Osteoblast (primary cell): Measurements from ENCODE around the gene RIPK4. TPM values are rescaled to one million over a fixed set of nuclear protein-coding genes. Genes with fewer than 3 reads are reported as not detected.

ENCODE experiments used
- DNase-seq: peaks from one replicate; pipeline ENCODE4 v3.0.0; 2011; ENCODE audit warnings: low spot score, mixed read lengths; ENCODE audit not compliant: insufficient read length; ENCODE audit errors: missing footprints
- H2AFZ ChIP-seq: 2 replicates; pipeline ENCODE4 v1.6.0; 2011; ENCODE audit warnings: mild to moderate bottlenecking, low read length
- H3K27ac ChIP-seq: 2 replicates; pipeline ENCODE4 v1.5.1; 2011; ENCODE audit warnings: mild to moderate bottlenecking, low read depth, low read length, moderate library complexity
- H3K27me3 ChIP-seq: 2 replicates; pipeline ENCODE4 v1.6.0; 2012; ENCODE audit warnings: mild to moderate bottlenecking, control low read depth, inconsistent platforms, low read length, moderate library complexity; ENCODE audit not compliant: insufficient read depth
- H3K36me3 ChIP-seq: 2 replicates; pipeline ENCODE4 v1.5.1; 2011; ENCODE audit warnings: mild to moderate bottlenecking, low read length, control low read depth, moderate library complexity; ENCODE audit not compliant: insufficient read depth
- H3K4me1 ChIP-seq: 2 replicates; pipeline ENCODE4 v1.5.1; 2011; ENCODE audit warnings: mild to moderate bottlenecking, low read length, control low read depth, moderate library complexity; ENCODE audit not compliant: insufficient read depth
- H3K4me2 ChIP-seq: 2 replicates; pipeline ENCODE4 v1.6.0; 2011; ENCODE audit warnings: mild to moderate bottlenecking, low read length; ENCODE audit not compliant: insufficient read depth
- H3K4me3 ChIP-seq: fragments of 200-600 bp; sonication (generic); 3 replicates; pipeline ENCODE4 v1.5.1; 2012; ENCODE audit warnings: mild to moderate bottlenecking, low read length, inconsistent platforms; ENCODE audit not compliant: insufficient read depth
- H3K79me2 ChIP-seq: 2 replicates; pipeline ENCODE4 v1.6.0; 2012; ENCODE audit warnings: mild to moderate bottlenecking, low read length, control low read depth, inconsistent platforms; ENCODE audit not compliant: insufficient read depth
- H3K9me3 ChIP-seq: 2 replicates; pipeline ENCODE4 v1.5.1; 2011; ENCODE audit warnings: low read depth, low read length, control low read depth
- H4K20me1 ChIP-seq: 2 replicates; pipeline ENCODE4 v1.6.0; 2012; ENCODE audit warnings: mild to moderate bottlenecking, low read length, control low read depth; ENCODE audit not compliant: insufficient read depth
- CTCF ChIP-seq: IDR thresholded peaks from 2 replicates; pipeline ENCODE4 v1.5.1; 2011; ENCODE audit warnings: mild to moderate bottlenecking, low read depth, low read length, moderate library complexity; ENCODE audit errors: extremely low read depth
- total RNA-seq: library from RNA; depleted of rRNA; stranded (reverse); fragments of >200 nt; gene quantifications from 2 replicates; pipeline ENCODE4 v1.2.3, GENCODE V29; 2012

RIPK4 gene
- total RNA-seq, 1 donor = 2.2 TPM

GRCh38 chr21:41731081-41731480 is 35.8 kb downstream of the RIPK4 start:
- no peaks in the 10 kb centered on the region for H3K9me3 ChIP-seq
- DNase-seq = no peak
- TF ChIP-seq CTCF = no peak
- no peaks in the 10 kb centered on the region for H4K20me1 ChIP-seq
- H3K4me3 ChIP-seq = no peak overlapping the region
- no peak overlapping the region for H3K27ac ChIP-seq
- peaks cover 22% of the 10 kb centered on the region for H3K27me3 ChIP-seq
- H3K36me3 ChIP-seq = no peaks in the 10 kb centered on the region
- H3K79me2 ChIP-seq = no peaks in the 10 kb centered on the region
- H3K4me2 ChIP-seq = no peak overlapping the region
- no peak overlapping the region for H2AFZ ChIP-seq
- H3K4me1 ChIP-seq = peaks cover 18% of the 10 kb centered on the region

DNA sequence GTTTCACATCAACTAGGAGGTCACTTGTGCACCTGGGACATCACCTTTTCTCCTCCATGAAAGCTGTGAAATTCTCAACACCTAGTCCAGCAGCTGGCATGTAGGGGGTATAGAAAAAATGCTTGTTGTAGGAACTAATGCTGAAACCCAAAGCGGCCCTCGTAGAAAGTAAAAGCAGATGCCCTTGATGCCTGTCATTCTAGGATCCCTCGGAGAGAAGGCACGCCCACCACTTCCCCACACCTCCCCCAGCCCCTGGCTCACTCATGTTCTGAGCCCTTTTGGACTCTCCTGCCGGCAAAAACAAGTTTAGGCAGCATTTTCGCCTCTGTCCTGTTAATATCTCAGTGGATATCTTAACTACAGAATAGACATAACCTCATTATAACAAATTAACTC is 36.5 kb downstream of the RIPK4 start:
- no peak for TF ChIP-seq CTCF
- Histone ChIP-seq H3K36me3 (no peaks in the 10 kb centered on the region), H3K27me3 (peaks cover 19% of the 10 kb centered on the region), H3K27ac (no peak overlapping the region), H3K79me2 (no peaks in the 10 kb centered on the region), H3K4me2 (no peak overlapping the region), H3K4me3 (no peak overlapping the region), H3K9me3 (no peaks in the 10 kb centered on the region), H2AFZ (no peak overlapping the region), H4K20me1 (no peaks in the 10 kb centered on the region), H3K4me1 (peaks cover 18% of the 10 kb centered on the region)
- DNase-seq = no peak

- H3K27ac ChIP-seq = no peak overlapping the region
- DNase-seq = peak; percentile 62
- no peaks in the 10 kb centered on the region for H3K36me3 ChIP-seq
- peaks cover 18% of the 10 kb centered on the region for H3K4me1 ChIP-seq
- no peaks in the 10 kb centered on the region for H4K20me1 ChIP-seq
- TF ChIP-seq CTCF = no peak
- no peak overlapping the region for H3K4me3 ChIP-seq
- H3K79me2 ChIP-seq = no peaks in the 10 kb centered on the region
- no peak overlapping the region for H2AFZ ChIP-seq
- H3K4me2 ChIP-seq = no peak overlapping the region
- H3K27me3 ChIP-seq = peaks cover 19% of the 10 kb centered on the region
- no peaks in the 10 kb centered on the region for H3K9me3 ChIP-seq
These were observed 37.0 kb downstream of the RIPK4 start for GRCh38 chr21:41729701-41730366.

DNA sequence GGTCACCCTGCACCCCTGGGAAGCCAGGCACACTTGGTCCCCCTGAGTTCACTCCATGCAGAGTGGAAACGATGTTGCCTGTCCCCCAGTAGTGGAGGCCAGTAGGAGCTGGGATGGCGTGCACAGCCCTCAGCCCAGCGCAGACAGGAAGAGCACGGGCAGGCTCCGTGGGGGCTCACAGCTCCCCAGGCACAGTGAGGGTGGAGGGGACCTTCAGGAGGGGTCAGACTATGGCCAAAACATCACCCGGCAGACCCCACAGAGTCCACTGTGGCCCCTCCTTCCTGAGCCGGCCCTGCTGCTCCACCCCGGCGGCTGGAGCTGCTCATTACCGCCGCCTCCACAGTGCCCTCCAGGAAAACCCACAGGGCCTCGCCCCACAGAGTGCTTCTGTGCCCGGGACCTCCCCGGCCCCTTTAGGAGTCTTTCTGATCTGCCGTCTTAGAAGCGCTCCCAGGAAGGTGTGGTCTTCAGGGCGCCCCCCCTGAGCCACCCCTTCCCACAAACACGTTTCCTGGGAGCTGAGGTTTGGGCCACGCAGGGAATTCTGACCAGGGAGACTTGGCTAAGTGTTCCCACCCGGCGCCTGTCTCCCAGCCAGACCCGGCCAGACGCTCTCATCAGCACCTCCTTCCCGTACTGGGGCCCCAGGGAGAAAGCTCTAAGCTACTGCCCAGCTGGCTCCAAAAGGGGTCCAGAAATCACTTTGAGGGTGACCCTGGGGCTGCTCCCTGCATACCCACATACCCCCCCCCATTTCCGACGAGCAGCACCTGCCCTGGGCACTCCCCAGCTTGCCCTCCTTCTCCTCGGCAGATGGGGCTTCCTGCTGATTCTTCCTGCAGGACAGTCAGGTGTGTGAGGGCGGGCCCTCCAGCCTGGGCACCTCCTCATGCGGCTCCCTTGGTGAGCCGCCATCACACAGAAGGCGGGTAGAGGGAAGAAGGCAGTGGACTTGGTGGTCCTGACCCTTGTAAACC is 38.8 kb downstream of the RIPK4 start:
- H3K27ac ChIP-seq = peak overlapping the region; percentile 31
- H3K4me2 ChIP-seq = peak overlapping the region; percentile 64
- H3K4me3 ChIP-seq = no peak overlapping the region
- peak overlapping the region; percentile 22 for H2AFZ ChIP-seq
- peaks cover 17% of the 10 kb centered on the region for H3K27me3 ChIP-seq
- H4K20me1 ChIP-seq = no peaks in the 10 kb centered on the region
- H3K79me2 ChIP-seq = no peaks in the 10 kb centered on the region
- no peaks in the 10 kb centered on the region for H3K36me3 ChIP-seq
- no peaks in the 10 kb centered on the region for H3K9me3 ChIP-seq
- peaks cover 18% of the 10 kb centered on the region for H3K4me1 ChIP-seq
- TF ChIP-seq CTCF = no peak
- peak; percentile 78 for DNase-seq
